Esophagus mucosa (tissue), 1 donor: Measurements from ENCODE around the gene TOR1A. TPM values are rescaled to one million over a fixed set of nuclear protein-coding genes. Genes with fewer than 3 reads are reported as not detected.

ENCODE experiments used
- ATAC-seq: fragments of 200-7000 bp; cut with Tn5 transposase; one replicate; pipeline ENCODE4 v1.9.1; 2020
- total RNA-seq: library from RNA; stranded (reverse); gene quantifications from one replicate; pipeline ENCODE4 v1.2.4, GENCODE V29; 2023
- donor health status: DM: yes; HTN: yes; CAD: no.

TOR1A gene
- total RNA-seq, 1 donor from 2014 or later = 15.5 TPM

GRCh38 chr9:129852579-129852978 is 28.6 kb upstream of the TOR1A start:
- peak; percentile 71 for ATAC-seq

- no peak for ATAC-seq
Measured at GRCh38 chr9:129851821-129852220, 27.9 kb upstream of the TOR1A start.

DNA sequence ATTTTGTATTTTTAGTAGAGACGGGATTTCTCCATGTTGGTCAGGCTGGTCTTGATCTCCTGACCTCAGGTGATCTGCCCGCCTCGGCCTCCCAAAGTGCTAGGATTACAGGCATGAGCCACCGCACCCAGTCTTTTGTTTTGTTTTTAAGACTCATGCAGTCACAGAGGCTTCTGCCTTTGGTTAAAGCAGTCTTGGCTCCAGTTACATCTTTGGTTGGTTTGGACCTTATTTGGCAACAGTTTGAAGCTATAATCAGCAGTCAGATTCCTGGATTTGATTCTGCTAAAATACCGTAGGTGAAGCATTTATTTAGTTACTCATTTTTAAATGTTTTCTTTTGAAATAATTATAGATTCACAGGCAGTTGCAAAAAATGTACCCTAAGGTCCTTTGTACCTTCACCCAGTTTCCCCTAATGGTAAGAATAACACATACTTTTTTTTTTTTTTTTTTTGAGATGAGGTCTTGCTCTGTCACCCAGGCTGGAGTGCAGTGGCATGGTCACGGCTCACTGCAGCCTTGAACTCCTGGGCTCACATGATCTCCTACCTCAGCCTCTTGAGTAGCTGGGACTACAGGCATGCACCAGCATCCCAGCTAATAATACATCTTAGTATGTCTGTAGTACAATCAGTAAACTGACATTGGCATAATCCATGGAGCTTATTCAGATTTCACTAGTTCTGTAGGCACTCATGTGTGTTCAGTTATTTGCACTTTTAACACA is 27.1 kb upstream of the TOR1A start:
- no peak for ATAC-seq

- ATAC-seq = no peak
Measured at GRCh38 chr9:129849901-129850300, 26.0 kb upstream of the TOR1A start.

DNA sequence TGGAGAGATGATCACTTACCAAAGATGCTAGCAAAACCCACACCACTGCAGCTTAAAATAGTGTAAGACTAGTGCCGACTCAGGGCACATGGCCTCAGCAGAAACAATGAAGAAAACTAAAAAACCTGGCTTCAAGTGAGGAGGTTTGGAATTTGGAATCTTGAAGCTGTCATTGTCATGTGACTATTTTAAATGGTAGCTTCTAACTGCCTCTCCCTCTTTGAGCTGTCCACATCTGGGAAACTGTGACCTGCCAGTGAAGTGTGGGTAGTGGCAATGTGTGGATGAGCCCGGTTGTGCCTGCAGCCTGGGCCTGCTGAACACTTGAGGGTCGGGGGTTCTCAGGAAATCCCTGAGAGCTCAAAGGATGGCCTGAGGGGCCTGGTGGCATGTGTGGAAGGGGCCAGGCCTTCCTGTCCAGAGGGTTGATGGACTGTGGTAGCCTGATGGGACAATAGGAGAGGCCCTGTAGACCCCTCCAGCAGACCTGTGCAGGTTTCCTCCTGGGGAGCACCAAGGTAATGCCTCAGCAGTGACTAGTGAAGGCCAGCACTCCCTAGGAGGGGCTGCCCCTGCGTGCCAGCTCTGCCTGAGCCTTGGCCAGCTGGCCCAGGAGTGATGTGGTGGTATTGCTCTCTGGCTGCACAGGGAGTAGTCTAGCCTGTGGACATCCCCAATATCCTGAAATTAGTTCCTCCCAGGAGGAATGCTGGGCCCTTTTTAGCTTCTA is 24.9 kb upstream of the TOR1A start:
- no peak for ATAC-seq

GRCh38 chr9:129845373-129845772 is 21.4 kb upstream of the TOR1A start:
- no peak for ATAC-seq

- ATAC-seq = no peak
Measured at GRCh38 chr9:129841071-129841470, 17.1 kb upstream of the TOR1A start.

DNA sequence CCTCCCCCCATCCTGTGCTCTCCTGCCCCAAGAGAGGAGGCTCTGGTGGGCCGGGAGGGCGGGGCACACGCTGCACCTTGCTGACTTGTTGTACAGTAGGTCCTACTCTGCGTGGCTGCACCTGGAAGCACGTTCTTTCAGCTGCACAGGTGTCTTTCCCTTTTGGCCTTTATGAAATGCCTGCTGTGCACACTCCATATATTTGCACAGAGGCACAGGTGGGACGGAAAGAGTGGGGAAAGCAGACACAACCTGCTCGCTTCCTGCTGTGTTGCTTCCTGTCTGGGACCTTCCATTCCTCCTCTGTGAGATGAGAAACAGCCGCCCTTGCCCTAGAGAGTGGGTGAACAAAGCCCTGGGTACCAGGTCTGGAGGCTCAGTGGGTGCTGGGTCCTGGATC is 16.1 kb upstream of the TOR1A start:
- ATAC-seq = no peak

GRCh38 chr9:129839324-129840023 is 15.5 kb upstream of the TOR1A start:
- no peak for ATAC-seq

DNA sequence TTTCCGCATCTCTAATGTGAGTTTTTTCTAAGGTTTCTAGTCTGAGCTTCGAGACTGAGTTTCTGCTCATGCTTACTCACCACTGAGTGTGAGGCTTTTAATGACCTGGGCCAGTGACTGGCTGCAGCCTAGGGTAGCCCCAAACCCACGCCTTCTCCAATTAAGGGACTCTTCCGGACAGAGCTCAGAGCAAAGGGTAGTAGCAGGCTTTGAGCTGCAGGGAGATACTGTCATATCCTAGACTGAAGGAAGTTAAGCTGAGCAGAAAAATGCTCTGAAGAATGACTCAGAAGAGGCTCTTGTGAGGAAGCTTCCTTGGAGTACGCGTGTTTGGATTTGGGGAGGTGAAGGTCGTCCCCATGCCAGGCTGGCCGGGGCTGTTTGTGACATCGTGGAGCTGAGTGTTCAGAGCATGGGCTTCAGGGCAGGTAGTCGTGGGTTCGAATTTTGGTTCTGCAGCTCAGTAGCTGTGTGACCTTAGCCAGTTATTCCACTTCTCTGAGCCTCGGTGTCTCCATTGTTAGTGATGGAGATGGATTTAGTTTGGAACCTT is 14.8 kb upstream of the TOR1A start:
- no peak for ATAC-seq

DNA sequence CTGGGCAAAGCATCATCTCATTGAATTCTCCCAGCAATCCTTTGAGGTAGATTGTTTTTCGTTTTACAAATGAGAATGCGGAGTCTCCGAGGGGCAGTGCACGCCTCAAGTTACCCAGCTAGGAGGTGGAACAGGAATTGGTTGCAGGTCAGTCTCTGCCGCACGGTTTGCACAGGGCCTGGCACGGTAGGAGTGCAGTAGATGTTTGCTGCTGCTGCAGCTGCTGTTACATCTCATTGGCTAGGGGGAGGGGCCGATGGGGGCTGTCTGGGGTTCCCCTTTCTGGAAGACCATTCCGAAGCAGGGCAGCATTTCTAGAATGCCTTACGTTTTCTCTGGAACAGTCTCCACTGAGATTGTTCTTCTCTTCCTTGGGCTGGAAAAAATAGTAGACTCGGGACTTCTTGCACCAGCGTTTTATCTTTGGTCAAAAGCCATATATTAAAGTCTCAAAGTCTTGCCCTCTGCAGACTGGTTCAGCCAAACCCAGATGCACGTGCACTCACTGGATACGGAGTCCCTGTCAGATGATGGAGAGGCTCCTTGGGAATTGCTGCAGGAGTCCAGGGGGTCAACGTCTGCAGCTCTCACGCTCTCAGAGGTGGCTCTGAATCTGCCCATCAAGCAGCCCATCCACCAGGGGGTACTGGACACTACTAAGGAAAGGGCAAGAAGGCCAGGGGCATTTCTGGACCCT is 12.5 kb upstream of the TOR1A start:
- ATAC-seq = no peak

DNA sequence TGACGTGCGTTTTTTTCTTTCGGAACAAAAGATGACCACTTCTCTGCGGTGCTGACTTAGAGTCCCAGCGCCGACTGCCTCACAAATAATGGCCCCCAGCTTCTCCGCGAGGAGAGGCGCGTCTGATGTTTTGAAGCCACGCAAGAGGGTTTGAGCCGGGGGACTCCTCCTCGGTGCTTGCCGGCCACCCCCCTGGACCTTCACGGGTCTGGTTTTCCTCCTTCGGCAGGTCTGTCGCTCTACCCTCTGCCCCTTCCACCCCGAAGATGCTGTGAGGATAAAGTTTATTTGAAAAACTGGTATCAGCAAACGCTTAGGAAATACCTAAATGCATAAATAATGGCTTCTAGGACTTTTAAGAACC is 11.9 kb upstream of the TOR1A start:
- no peak for ATAC-seq

GRCh38 chr9:129835128-129835859 is 11.4 kb upstream of the TOR1A start, which contains the start of the genes C9orf78 and USP20:
Gene C9orf78, minus strand, starts transcription at chr9:129835275. Its CDS starts 54 bp downstream, at chr9:129835221.
Gene USP20, plus strand, starts transcription at chr9:129835458. Its CDS starts 17,098 bp downstream, at chr9:129852556.
- ATAC-seq = peak; percentile 100

GRCh38 chr9:129834489-129835127 is 10.7 kb upstream of the TOR1A start:
- ATAC-seq = peak; percentile 16

- no peak for ATAC-seq
Measured at GRCh38 chr9:129832982-129833381, 9.0 kb upstream of the TOR1A start.

DNA sequence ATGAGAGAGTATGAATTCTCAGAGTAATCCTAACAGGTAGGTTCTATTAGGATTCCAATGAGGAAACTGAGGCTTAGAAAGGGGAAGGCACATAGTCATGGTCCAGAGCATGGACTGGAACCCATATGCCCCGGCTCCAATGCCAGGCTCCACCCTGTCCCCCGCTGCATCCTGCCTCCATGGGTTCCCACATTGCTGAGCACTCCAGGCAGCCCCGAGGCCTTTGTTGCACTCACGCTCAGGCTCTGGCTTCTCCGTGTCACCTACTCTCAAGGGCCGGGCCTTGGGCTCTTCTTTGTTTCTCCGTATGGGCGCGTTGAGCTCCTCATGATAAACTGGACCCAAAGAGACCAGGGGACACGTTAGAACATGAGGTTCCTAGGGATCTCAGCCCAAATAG is 5.0 kb upstream of the TOR1A start:
- no peak for ATAC-seq

DNA sequence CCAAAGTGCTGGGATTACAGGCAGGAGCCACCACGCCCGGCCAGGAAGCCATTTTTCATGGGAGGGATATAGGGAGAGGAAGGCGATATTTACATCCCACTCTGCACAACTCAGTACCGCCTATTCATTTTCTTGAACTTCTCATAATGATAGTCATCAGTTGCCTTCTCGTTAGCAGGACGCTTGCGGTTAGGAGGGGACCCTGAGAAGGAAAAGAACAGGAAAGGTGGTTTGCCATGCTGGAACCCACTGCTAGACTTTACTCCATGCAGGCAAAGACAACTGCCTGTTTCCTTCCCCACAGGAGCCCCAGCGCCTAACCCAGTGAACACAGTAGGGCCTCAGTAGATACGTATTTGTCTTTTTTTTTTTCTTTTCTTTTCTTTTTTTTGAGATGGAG is 4.1 kb upstream of the TOR1A start:
- no peak for ATAC-seq

DNA sequence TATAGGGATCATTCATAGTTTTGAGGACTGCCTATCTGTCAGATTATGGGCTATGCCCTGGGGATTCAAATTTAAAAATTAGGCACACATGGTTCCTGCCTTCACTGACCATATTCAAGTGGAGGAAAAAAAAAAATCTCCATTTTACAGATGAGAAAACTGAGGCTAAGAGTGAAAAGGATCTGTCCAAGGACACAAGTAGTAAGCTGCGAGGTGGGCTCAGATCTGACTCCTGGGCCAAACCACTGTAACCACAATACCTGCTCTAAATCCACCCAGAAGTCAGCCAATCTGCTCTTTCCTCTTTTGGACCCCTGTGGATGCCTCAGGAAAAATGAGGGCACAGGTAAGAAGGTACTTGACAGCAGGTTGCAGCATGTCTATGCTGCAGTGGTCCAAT is 2.8 kb upstream of the TOR1A start:
- ATAC-seq = no peak

GRCh38 chr9:129826344-129826743 is 2.4 kb upstream of the TOR1A start:
- ATAC-seq = no peak

GRCh38 chr9:129823542-129823934 is 398 bp downstream of the TOR1A start:
- ATAC-seq = peak; percentile 46

DNA sequence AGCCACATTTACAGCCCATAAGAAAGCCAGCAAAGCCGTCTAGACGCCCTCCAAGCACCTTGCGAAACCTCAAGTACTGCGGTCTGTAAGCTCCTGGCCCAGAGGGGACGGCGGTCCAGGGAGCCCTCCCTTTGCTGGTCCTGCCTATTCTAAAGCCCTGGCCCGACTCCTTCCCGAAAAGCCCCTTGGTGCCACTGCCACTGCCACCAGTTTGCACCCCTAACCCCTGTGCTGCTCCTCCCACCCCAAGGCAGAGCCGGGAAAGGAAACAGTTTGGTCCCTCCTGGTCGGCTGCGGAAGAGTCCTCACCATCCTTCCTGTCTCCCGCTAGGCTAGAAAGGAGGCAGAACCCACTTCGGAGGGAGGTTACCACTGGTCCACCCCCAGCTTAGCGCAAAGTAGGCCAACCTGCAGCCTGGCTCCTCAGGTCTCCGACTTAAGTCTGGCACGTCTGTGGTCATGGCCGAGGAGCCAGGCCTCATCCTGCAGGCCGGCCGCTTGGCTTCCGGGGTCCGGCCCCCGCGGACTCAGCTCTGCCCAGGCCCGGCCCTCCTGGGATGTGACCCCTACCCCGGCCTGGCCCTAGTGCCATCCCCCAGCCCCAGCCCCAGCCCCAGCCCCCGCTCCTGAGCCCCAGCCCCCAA is 916 bp downstream of the TOR1A start:
- peak; percentile 38 for ATAC-seq
